ENCODE results near the gene KRTAP13-1.

The KRTAP13-1 gene

GRCh38 chr21:30395731-30396130 lies at the start of gene KRTAP13-1:
Gene KRTAP13-1, plus strand, starts transcription at chr21:30396031. Its CDS starts 56 bp downstream, at chr21:30396087.
- no peak within 1 kb of the TSS for H3K4me3 ChIP-seq (ENCODE audit: low read depth, low read length)
- TF ChIP-seq CTCF (IDR thresholded peaks at IDR 0.05; ENCODE audit: low read depth, low read length, missing control alignments): no peak
- DNase-seq (ENCODE audit: low read depth): no peak

- no peak for TF ChIP-seq CTCF (IDR thresholded peaks at IDR 0.05; ENCODE audit: low read depth, low read length, missing control alignments)
- no peak for DNase-seq (ENCODE audit: low read depth)
- no peak within 1 kb of the TSS for H3K4me3 ChIP-seq (ENCODE audit: low read depth, low read length)
These were observed 47.3 kb upstream of the KRTAP13-1 start, which contains the start of gene KRTAP23-1 for GRCh38 chr21:30348506-30348905. Gene KRTAP23-1, minus strand, starts transcription at chr21:30348606. Its CDS starts 0 bp downstream, at chr21:30348606.

- no peak overlapping the region for H3K4me3 ChIP-seq (ENCODE audit: low read depth, low read length)
- no peak for DNase-seq (ENCODE audit: low read depth)
- TF ChIP-seq CTCF (IDR thresholded peaks at IDR 0.05; ENCODE audit: low read depth, low read length, missing control alignments): no peak
These were observed 46.3 kb upstream of the KRTAP13-1 start for GRCh38 chr21:30349572-30349971.

GRCh38 chr21:30351534-30351933 lies 44.3 kb upstream of the KRTAP13-1 start:
- no peak for DNase-seq (ENCODE audit: low read depth)
- no peak overlapping the region for H3K4me3 ChIP-seq (ENCODE audit: low read depth, low read length)
- no peak for TF ChIP-seq CTCF (IDR thresholded peaks at IDR 0.05; ENCODE audit: low read depth, low read length, missing control alignments)

GRCh38 chr21:30354308-30355005 lies 41.4 kb upstream of the KRTAP13-1 start:
- DNase-seq (ENCODE audit: low read depth): no peak
- no peak for TF ChIP-seq CTCF (IDR thresholded peaks at IDR 0.05; ENCODE audit: low read depth, low read length, missing control alignments)

GRCh38 chr21:30355906-30356305 lies 39.9 kb upstream of the KRTAP13-1 start:
- H3K4me3 ChIP-seq (ENCODE audit: low read depth, low read length): no peak overlapping the region
- no peak for DNase-seq (ENCODE audit: low read depth)
- no peak for TF ChIP-seq CTCF (IDR thresholded peaks at IDR 0.05; ENCODE audit: low read depth, low read length, missing control alignments)

More at GRCh38 chr21:30354308-30355005, 41.4 kb upstream of the KRTAP13-1 start:
- no peak overlapping the region for H3K4me3 ChIP-seq (ENCODE audit: low read depth, low read length)
